ENCODE data around the gene SLC26A9.

The SLC26A9 gene

DNA sequence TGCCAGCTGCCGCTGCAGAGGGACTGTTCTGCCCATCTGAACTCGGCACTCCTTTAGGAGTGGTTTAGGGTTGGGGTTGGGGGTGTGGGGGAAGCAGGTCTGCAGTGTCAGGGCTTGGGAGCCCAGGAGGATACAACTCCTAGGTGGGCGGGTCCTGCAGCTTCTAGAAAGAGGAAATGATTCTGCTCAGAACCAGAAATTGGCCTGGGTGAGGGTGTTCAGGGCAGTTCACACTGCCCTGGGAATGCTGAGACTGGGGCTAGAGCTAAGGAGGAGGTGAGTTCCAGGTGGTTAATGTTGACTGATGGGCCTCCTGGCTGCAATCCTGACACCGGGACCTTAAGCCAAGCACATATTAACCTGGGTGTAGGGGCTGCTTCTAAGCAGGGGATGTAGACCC is 4.8 kb upstream of the SLC26A9 start:
- DNase-seq, result no peak

DNA sequence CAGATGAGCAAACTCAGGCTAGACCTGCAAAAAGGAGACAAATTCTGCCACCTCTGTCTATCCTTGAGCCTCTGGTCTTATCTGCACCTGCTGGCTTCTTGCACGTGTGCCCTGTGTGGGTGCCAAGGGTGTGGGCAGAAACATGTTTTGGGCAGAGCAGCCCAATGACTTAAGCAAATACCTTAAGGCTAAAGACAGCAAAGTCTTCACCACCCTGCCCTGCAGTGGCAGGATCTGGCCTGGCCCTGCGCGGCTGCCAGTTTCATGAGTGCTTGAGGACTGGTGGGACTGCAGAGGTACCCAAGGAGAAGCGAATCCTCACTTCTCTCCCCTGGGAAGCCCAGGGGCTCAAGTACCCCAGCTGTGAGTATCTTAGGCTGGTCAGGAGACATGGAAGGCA is 3.8 kb upstream of the SLC26A9 start:
- no peak for DNase-seq

DNA sequence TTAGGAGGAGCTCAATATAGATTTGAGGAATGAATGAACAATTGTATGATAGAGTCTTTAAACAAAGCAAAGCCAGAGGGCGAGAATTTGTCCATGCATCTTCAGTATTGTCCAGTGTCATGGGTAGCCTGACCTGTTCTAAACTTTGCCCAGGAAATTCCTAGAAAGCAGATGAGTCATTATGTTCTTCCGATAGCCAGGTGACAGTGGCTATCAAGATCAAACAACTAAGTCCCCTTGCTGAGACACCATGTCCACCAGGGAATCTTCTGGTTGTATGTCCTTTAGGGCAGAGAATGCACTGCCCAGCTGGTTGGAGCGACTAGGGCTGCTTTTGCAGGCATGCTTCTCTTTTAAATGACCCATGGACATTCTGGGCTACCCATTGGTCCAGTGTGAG is 1.8 kb upstream of the SLC26A9 start:
- no peak for DNase-seq

DNA sequence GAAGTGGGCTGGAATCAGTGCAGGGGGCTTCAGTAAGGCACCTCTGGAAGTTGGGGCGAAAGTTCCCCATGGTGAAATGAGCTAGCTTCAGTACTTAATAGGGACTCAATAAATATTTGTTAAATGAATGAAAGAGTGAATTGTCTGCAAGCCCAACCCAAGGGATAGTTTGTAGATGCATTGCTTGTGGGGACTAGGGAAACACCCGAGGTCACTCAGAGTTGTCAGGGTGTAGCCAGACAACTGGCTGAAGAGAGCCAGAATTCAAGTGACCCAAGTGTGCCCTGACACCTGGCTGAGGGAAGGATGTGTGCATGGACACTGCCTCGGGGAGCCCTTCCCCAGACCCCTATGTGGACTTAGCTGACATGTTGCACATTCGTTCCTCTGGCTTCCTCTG is 1.3 kb upstream of the SLC26A9 start:
- DNase-seq, result no peak

DNA sequence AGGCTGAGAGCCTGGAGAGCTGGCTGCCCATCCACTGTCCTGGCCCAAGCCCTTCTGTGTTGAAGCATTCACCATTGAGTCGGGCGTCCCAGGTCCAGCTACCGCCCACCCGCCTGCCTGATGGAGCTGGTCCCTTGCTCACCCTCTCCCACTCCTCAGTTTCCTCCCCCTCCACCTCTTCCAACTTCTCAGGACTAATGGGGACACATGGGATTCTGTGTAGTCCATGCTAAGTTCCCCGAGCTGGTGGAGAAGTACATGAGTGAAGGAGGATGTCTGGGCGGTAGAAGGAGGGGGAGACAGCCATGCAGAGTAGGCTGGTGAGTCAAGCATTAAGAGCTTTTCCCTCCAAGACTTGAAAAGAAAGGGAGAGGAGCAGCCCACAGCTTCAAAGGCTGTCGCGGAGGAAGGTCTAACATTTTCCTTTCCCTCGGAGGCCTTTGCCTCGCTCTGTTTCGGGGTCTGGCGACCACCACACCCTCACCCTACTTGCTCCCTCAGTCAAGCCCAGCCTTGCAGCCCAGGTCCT is 561 bp downstream of the SLC26A9 start:
- DNase-seq, result no peak

DNA sequence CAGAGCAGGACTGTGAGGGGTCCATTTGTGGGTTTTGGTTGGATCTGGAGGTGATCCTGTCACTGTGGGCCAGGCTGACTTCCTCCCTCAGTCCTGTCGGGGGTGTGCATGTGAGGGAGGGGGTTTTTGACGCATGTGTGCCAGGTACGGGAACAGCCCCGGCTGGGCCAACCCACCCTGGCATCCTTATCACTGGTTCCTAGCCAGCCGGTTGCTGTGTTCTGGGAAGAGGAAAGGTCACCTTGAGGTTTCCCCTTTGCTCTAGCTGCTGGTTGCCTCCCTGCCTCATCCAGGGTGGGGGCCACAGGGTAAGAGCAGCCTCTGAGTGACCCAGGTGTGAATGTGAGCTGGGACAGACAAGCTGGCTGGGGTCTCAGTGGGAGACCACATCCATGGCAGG is 2.5 kb downstream of the SLC26A9 start:
- no peak for DNase-seq

DNA sequence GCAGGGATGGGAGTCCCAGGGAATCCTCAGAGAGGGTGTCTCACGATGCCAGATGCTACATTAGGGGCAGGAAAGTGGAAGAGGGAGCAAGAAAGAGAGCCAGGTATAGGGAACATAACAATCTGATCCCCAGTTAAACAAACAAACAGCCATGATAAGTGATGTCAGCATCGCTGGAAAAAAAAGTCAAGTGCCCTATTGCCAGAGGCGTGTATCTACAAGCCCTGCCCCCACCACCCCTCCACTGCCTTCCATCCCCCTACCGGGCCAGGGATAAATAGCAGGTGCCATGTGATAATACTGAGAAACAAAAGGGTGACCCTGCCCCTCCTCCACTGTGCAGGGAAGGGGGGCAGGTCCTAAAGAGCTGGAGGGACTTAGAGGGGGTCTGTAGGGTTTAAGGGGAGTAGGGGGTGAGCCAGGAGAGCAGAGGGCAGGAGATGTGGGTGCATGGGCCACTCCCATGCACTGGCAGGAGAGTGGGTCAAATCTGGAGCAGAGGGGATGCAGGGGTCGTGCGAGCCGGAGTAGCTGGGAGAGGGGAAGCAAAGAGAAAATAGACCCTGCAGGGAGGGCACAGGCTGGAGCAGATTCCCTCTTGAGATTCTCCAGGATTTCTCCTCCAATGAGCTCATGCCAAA is 3.4 kb downstream of the SLC26A9 start:
- DNase-seq, result peak; percentile 83

DNA sequence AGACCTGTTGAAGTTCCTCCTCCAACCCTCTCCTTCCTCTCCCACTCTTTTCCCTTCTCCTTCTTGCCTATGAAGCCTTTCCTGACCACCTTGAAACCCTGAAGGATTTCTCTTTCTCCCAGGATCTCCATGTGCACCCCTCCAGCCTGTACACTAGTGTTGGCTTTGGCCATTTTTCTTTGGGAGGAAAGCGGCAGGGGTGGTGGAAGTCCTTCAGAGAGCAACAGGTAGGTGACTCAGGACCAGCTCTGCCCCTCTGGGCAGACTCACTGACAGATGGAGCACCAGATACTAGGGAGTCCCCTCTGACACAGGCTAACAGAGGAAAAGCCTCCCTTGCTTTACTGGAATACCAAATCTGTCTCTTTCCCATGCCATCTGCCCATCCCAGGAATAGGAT is 4.6 kb downstream of the SLC26A9 start:
- no peak for DNase-seq

DNA sequence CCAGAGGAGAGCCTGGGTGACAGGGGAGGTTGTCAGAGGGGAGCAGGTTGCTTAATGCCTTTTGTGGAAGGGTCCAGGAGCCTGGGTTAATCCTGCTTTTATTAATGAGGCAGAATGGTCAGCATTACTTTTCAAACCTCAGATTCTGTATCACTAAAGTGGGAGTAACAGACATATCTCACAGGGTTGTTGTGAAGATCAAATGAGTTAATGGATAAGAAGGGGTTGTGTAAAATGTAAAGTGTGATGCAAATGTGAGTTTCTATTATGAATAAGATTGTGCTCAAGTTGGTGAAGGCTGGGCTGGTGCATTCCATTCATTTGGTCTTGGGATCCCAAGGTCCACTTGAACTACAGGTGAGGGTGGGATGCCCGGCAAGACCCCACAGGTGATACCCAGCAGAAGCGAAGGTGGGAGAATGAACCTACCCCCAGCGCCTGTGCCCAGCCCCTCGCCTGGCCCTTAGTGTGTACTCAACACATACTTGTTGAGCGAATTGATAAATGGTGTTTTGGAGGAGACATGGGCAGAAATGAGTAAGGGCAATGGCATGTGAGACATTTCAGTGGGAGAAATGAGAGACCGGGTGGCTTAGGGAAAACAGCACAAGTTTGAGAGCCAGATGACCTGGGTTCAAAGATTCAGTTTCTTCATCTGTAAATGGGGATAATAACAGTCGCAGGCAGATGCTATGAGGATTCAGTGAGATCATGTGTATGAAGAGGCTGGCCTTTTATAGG is 6.2 kb downstream of the SLC26A9 start:
- no peak for DNase-seq

DNA sequence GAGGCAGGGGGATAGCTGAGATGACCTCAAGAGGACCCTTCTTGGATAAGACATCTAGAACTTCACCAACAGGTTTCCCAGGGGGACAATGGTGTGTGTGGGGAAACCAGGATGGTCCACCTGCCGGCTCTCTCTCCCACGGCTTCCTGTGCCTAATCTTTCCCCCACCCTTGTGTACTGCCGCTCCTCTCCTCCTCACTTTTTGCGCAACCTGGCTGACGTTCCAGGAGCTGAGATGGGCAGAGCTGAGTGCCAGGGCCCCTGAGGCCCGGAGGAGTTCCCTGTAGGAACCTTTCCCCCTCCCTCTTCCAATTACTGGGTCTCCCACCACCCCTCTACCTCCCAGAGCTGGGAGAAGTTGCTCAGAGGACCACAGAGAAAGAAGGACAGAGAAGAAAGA is 6.9 kb downstream of the SLC26A9 start:
- no peak for DNase-seq

DNA sequence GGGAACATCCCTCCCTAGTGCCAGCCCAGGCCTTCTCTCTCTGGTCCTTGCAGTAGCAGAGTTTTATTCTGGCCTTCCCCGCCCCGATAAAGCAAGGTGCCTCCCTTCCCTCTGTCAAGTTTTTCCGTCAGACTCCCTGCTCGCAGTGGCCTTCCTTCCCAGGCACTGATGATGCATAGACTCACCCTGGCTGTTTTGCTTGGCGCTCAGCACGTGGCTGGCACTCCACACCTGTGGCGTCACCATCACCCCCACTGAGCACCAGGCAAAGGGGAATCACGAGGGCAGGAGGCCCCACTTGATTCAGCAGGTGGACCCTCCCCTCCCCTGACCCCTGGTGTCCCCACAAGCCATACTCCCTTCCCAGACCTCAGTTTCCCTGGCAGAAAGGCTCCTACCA is 7.4 kb downstream of the SLC26A9 start:
- no peak for DNase-seq

DNA sequence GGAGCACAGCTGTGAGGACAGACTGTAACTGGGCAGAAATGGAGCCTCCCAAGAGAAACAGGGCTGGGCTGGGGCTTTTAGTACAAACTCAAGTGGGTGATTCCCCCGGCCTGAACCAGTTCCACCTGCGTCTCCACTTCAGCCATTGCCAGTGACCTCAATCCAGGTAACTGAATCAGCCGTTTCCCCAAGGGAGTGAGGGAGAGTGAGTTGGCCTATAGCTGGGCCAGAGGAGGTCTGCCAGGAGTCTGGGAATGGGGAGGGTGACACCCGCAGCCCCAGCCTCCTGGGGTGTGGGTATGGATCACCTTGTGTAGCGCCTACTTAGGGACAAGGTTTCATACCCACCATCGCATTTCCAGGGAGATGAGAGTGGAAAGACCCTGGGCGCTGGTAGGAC is 8.5 kb downstream of the SLC26A9 start:
- peak; percentile 89 for DNase-seq

DNA sequence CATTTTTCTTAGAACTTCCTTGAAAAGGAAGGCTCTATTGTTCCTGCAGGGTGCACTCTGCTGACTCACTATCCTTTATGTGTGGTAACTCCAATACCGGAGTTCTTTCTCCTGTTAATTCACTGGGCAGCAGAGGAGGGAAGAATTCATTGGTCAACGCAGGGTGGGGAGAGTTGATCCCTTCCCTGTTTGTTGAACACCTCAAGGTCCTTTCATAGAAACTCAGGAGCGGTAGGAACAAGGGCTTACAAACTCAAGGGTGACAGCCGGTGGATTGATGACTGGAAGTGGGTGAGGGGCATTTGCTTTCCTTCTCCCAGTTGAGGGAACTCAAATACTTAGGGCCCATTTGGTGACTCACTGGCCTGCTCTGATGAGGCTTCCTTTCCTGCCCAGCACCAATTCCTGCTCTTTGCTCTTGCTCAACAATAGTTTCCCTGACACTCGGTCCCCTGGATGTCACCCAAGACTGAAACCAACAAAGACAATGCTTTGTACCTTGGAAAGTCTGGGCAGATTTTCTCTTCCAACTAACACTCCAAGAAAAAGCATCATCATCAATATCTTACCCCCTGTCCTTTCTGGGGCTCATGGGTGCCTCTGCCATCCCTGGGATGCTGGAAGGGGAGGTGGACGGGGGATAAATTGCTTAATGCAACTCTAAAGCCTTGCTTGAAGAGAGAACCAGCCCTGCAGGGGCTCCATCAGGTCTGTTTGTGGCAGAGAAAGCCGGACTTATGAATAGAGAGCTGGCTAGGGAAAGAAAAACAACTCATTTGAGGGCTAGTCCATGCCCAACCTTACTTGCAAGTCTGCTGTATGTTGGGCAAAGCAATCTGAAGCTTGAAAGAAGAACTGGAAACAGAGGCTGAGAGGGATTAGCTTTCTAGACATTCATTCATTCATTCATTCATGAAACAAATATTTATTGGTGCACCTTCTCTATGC is 9.3 kb downstream of the SLC26A9 start:
- DNase-seq, result no peak

DNA sequence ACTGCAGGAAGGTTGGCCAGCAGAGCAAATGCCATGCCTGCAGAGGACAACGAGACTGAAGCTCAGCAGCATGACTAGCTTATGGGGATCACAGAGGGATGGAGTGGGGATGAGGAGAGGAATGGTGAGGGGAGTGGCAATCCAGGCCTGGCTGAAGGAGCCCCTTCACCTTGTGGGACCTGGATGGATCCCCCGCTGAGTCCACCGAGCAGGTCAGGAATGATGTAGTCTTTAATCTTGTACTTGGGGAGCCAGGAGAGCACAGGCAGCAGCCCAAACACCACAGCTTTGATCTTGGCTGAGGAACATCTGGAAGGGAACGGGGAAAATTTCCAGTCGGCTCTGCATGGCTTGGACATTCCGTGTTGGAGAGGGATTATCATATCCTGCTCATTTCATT is 10.5 kb downstream of the SLC26A9 start:
- DNase-seq, result no peak

DNA sequence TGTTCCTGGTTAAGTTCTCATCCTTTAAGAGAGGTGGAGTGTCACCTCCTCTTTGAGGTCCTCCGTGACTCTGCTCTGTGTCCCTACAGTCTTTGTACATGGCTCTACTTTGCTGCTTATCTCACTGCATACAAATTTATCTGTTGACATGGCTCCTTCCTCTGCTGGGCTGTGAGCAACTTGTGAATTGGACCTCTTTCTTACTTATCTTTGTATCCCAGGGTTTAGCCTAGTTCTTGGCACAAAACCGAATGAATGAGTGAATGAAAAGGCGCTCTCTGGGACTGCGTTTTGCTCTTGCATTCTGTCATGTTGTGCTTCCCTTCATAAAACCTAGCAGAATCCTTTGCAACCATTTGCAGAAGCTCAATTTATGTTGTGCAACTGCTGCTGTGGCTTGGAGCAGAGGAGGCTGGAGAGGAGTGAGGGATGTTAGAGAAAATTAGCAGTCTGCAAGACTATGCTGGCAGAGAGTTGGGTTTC is 12.4 kb downstream of the SLC26A9 start:
- DNase-seq, result no peak

DNA sequence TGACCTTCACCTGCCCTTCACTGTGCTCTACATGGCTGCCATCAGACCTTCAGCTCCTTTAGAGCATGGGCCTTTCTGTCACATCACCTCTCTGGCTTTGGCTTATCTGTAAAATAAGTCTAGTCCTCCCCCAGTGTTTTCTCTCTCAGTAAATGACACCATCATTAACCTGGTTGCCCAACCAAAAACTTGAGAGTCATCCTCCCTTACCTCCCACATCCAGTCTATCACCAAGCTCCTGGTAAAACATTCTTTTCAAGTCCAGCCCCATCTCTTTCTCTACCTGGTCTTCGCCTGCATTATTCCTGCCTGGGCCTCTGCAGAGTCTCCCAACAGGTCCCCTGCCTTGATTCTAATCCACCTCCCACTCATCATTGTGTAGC is 13.1 kb downstream of the SLC26A9 start:
- no peak for DNase-seq

DNA sequence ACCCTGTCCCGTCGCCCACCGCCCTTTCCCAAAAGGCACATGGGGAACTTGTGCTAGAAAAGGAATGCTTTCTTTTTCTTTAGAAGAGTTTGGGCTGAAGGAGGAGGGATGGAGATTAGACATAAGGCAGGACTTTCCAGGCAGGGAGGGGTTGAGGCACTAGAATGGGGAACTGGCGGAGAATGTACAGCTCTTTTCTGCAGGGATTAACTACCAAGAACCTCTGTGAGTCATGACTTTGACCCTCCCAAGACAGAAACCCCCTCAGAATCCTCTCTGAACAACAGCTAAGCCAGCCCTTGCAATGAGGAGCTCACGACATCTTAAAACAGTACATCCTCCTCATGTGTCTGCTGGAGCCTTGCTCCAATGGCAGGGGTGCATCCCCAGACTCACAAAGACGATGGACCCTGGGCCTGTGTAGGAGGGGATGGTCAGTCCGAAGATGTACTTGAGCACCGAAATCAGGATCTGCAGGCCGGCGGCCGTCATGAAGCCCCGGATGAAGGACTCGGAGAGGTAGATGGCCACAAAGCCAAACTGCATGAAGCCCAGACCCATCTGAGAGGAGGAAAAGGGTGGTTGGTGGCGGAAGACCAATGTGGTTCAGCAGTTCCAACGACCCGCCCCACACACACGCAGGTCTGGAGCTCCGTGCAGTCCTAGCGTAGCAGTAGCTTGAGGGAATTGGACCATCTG is 13.6 kb downstream of the SLC26A9 start:
- no peak for DNase-seq

DNA sequence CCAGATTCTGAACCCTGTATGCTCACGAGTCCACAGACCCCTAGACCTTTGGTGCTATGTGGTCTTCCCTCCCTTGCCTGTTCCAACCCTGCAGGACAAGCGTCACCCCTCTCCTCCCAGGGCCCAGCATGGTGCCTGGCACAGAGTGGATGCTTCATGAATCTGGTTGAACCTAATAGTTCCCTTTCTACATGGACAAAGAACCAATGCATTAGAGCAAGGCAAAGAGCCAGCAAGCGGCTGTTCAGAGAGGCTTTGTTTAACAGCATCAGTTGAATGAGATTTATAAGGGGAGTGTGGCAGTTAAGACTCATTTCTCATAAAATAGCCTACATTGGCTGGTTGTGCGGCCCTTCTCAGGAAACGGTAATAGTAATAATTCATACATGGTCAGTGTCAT is 14.9 kb downstream of the SLC26A9 start:
- DNase-seq, result no peak

DNA sequence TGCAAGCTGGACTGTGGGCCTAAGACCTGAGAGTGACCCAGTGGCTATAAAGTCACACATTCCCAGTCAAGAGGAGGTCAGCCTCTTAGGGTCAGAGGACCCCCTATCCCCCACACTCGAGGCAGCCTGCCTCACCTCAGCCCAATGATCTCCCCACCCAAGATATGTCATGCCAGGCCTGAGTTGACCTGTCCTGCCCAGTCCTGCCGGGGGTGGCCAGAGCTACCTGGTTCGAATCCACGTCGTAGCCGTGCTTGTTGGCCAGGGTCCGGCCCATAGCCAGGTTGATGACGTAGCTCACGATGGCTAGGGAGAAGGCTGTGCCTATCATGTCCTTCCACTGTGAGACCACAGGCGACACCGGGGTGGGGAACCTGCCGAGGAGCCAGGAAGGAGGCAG is 15.6 kb downstream of the SLC26A9 start:
- no peak for DNase-seq

DNA sequence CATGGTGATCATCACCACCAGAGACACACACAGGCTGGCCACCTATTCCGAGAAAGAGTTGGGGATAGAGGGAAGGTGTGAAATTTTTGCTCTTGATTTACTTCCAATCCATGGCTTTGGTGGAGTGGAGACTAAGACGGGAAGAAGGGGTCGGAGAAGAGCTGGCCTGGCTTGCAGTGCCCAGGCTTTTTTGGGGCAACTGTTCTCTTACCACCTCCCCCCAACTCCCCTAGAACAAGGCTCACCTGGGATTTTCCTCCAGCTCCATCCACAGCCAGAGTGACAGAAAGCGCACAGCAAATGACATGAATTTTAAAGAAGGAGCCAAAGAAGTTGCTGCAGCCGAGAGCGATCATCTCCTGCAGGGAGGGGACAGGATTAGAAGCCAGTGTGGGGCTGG is 16.0 kb downstream of the SLC26A9 start:
- no peak for DNase-seq

DNA sequence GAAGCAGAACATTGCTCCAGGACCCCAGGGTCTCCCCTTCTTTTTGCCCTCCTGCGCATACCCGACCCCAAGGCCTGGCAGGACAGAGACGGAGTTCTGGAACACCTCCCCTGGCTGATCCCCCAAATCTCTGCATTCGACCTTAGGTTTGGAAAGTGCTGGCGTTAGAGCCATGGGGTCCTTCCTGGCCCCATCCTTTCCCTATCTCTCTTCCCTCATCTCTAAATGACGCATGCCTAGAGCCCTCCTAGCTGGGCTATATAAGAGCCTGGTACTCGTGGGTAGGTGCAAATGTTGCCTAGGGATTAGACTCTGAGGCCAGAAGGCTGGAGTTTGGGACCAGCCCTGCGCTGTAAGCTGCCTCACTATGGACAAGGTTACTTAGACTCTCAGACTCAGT is 16.6 kb downstream of the SLC26A9 start:
- no peak for DNase-seq

DNA sequence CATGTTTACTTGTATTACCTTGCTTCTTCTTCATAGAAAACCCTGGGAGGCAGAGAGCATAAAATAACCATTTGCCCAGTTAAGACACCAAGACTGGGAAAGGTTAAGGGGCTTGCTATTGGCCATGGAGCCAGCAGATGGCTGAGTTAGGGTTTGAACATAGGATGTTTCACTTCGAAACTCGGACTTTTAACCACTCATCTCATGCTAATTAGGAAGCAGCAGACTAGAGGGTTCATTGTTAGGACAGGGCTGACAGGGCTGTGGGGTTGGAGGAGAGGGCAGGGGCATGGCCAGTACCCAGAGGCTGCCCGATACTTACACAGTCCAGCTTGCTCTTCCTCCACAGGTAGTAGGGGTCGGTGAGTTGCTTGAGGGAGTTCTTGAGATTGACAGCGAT is 17.0 kb downstream of the SLC26A9 start:
- no peak for DNase-seq

DNA sequence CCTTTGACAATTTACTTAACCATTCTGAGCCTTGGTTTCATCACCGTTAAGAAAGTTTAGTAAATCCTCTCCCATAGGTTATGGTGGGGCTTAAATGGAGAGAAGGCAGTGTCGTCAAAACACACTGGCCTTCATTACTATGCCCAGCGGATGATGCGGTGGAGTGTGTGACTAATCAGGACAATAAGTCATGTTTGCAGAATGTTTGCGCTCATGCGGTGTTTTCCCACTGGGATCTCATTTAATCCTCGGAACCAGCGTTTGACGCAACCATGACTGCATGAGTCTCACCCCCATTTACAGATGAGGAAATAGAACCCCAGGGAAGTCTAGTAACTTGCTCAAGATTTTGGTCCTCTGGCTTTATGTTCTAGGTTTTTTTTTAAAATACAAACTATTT is 17.5 kb downstream of the SLC26A9 start:
- DNase-seq, result no peak
